Measurements from ENCODE around the gene PRND. TPM values are rescaled to one million over a fixed set of nuclear protein-coding genes. Genes with fewer than 3 reads are reported as not detected.

The PRND gene
- polyA plus RNA-seq, 2 of the 4 experiments (the other 2 are of a cell fraction): not detected

DNA sequence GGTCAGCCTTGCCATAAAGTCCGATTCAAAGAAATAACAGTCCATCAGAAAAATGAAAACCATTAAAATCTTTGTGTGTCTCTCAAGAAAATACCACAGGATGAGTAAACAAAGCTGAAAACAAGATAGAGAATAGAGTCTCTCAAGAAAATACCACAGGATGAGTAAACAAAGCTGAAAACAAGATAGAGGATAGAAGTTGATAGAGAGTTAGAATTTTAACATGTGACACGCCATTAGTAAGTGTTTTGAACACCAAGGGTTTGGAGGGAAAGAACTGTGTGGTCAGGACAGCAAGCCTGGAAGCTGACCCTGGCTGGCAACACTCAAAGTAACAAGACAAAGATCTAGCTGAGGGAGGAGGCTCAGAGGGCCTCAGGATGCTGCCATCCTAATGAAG lies 43.9 kb upstream of the PRND start (continued):
- TF ChIP-seq, protein P1, sequence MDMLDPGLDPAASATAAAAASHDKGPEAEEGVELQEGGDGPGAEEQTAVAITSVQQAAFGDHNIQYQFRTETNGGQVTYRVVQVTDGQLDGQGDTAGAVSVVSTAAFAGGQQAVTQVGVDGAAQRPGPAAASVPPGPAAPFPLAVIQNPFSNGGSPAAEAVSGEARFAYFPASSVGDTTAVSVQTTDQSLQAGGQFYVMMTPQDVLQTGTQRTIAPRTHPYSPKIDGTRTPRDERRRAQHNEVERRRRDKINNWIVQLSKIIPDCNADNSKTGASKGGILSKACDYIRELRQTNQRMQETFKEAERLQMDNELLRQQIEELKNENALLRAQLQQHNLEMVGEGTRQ (IDR thresholded peaks at IDR 0.05): no peak
- TF ChIP-seq JUN (IDR thresholded peaks at IDR 0.05) (no peak), GATA3 (IDR thresholded peaks at IDR 0.05; ENCODE audit: borderline replicate concordance) (no peak), TP53 (CRISPR knock-in tag; IDR thresholded peaks at IDR 0.05) (no peak), FOSL2 (IDR thresholded peaks at IDR 0.05) (no peak), FOSL2 (CRISPR knock-in tag; IDR thresholded peaks at IDR 0.05) (no peak), EHF (CRISPR knock-in tag; IDR thresholded peaks at IDR 0.05) (no peak), ZSCAN20 (CRISPR knock-in tag; IDR thresholded peaks at IDR 0.05) (no peak)

DNA sequence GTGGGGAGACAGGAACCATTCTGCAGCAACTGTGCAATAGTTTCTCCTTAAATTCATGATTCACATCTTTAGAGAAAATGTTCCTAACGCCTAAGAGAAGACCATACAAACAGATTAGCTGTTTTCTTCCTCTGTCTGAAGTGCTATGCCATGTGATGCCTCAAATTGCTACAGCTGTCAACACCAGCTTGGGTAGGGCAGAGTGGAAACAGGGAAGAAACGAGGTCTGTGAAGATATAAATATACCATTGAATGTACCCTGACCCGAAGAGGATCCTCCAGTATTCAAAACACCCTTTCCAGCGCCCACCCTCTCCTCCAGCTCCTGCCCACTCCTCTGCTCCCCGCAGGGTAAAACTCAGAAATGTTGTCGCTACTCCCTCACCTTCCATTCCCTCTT lies 40.3 kb upstream of the PRND start:
- no peaks in the 10 kb centered on the region for H3K9me3 ChIP-seq
- no peak for DNase-seq (ENCODE audit: low read depth in 1 of 2, low spot score in 1 of 2)
- no peak for ATAC-seq
- no peak for FAIRE-seq
- peaks cover 14% of the 10 kb centered on the region for H3K4me1 ChIP-seq
- H3K27ac ChIP-seq: no peak overlapping the region
- H3K4me3 ChIP-seq: no peak overlapping the region
- H3K4me2 ChIP-seq: no peak overlapping the region
- ChIA-PET CTCF (interaction anchor here (1.1 kb wide), 1 partner anchor 39 kb away, joined by 3 read pairs; no protein-coding TSS in a partner anchor), POLR2A (no interaction called here)
- WGBS (ENCODE audit: missing lambda C conversion rate): 57% methylated on average over 6 of the region's 6 CpGs
- TF ChIP-seq HOXA7 (CRISPR knock-in tag; IDR thresholded peaks at IDR 0.05) (no peak), ESRRA (IDR thresholded peaks at IDR 0.05; ENCODE audit: borderline replicate concordance, low read length) (no peak), GATA3 (IDR thresholded peaks at IDR 0.05; ENCODE audit: borderline replicate concordance) (no peak)
- TF ChIP-seq, protein P2, sequence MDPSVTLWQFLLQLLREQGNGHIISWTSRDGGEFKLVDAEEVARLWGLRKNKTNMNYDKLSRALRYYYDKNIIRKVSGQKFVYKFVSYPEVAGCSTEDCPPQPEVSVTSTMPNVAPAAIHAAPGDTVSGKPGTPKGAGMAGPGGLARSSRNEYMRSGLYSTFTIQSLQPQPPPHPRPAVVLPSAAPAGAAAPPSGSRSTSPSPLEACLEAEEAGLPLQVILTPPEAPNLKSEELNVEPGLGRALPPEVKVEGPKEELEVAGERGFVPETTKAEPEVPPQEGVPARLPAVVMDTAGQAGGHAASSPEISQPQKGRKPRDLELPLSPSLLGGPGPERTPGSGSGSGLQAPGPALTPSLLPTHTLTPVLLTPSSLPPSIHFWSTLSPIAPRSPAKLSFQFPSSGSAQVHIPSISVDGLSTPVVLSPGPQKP (IDR thresholded peaks at IDR 0.05; ENCODE audit: low read depth, low read length): no peak
- TF ChIP-seq, protein P3, sequence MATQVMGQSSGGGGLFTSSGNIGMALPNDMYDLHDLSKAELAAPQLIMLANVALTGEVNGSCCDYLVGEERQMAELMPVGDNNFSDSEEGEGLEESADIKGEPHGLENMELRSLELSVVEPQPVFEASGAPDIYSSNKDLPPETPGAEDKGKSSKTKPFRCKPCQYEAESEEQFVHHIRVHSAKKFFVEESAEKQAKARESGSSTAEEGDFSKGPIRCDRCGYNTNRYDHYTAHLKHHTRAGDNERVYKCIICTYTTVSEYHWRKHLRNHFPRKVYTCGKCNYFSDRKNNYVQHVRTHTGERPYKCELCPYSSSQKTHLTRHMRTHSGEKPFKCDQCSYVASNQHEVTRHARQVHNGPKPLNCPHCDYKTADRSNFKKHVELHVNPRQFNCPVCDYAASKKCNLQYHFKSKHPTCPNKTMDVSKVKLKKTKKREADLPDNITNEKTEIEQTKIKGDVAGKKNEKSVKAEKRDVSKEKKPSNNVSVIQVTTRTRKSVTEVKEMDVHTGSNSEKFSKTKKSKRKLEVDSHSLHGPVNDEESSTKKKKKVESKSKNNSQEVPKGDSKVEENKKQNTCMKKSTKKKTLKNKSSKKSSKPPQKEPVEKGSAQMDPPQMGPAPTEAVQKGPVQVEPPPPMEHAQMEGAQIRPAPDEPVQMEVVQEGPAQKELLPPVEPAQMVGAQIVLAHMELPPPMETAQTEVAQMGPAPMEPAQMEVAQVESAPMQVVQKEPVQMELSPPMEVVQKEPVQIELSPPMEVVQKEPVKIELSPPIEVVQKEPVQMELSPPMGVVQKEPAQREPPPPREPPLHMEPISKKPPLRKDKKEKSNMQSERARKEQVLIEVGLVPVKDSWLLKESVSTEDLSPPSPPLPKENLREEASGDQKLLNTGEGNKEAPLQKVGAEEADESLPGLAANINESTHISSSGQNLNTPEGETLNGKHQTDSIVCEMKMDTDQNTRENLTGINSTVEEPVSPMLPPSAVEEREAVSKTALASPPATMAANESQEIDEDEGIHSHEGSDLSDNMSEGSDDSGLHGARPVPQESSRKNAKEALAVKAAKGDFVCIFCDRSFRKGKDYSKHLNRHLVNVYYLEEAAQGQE (IDR thresholded peaks at IDR 0.05): no peak

DNA sequence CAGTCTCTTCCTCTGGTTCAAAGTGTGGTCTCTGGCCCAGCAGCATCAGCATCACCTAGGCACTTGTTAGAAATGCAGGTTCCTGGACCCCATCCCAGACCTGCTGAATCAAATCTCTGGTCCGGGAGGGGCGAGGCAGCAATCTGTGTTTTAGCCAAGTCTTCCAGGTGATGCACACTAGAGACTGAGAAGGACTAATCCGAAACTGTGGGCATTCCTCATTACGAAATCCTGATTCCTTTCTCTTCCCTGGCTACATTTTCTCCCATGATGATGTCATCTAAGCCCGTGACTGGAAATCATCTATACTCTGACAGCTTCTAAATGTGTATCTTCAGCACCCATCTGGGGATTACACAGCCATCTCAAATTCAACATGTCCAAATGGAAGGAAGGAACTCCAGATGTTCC lies 39.7 kb upstream of the PRND start:
- POLR2A ChIA-PET: no interaction called here
- DNase-seq (ENCODE audit: low read depth in 1 of 2, low spot score in 1 of 2) (no peak), FAIRE-seq (no peak), ATAC-seq (no peak)
- Histone ChIP-seq H3K4me2 (no peak overlapping the region), H3K4me1 (peaks cover 14% of the 10 kb centered on the region), H3K4me3 (no peak overlapping the region), H3K27ac (no peak overlapping the region), H3K9me3 (no peaks in the 10 kb centered on the region)
- CTCF ChIA-PET: interaction anchor here (0.6 to 1.3 kb wide), 3 partner anchors 17 to 486 kb away, joined by 3 read pairs; no protein-coding TSS in a partner anchor
- 71% methylated on average over 5 of the region's 5 CpGs for WGBS (ENCODE audit: missing lambda C conversion rate)
- TF ChIP-seq CBX8 (IDR thresholded peaks at IDR 0.05): no peak
- TF ChIP-seq TFCP2L1 (CRISPR knock-in tag; IDR thresholded peaks at IDR 0.05): no peak
- TF ChIP-seq SREBF2 (IDR thresholded peaks at IDR 0.05): no peak
- TF ChIP-seq EHF (CRISPR knock-in tag; IDR thresholded peaks at IDR 0.05): no peak
- TF ChIP-seq JUN (IDR thresholded peaks at IDR 0.05): no peak
- TF ChIP-seq EP300 (IDR thresholded peaks at IDR 0.05): no peak
- no peak for TF ChIP-seq CHD2 (IDR thresholded peaks at IDR 0.05; ENCODE audit: low read length, partially characterized antibody)
- no peak for TF ChIP-seq SMC3 (IDR thresholded peaks at IDR 0.05)
- TF ChIP-seq POLR2AphosphoS2 (conservative IDR thresholded peaks at IDR 0.05; ENCODE audit: low read length): no peak
- TF ChIP-seq MYC (IDR thresholded peaks at IDR 0.05; ENCODE audit: borderline replicate concordance, low read length): no peak

Data from A549 (cell line).